Sigmoid colon (tissue), 7 donors: Measurements from ENCODE around the gene CCL3. TPM values are rescaled to one million over a fixed set of nuclear protein-coding genes. Genes with fewer than 3 reads are reported as not detected.
"Not testable (repeated sequence)": the region's sequence is repeated elsewhere in the genome, so short reads cannot be mapped to it uniquely, and the experiment has no call there.

Experiments used
- DNase-seq: peaks from one replicate; pipeline ENCODE4 v3.0.0-alpha.2; 2019
- H3K27ac ChIP-seq, 4 donors: fragments of 200-600 bp; sonication (generic); one replicate each; pipeline ENCODE4 v1.5.1; 2016 to 2019; ENCODE audit warnings: mild to moderate bottlenecking in 1 of 4
- H3K27me3 ChIP-seq, 3 donors: fragments of 200-600 bp; sonication (generic); one replicate each; pipeline ENCODE4 v1.5.1; 2019; ENCODE audit warnings: mild to moderate bottlenecking in 1 of 3
- H3K36me3 ChIP-seq, 4 donors: fragments of 200-600 bp; sonication (generic); one replicate each; pipeline ENCODE4 v1.5.1; 2016 to 2019
- H3K4me1 ChIP-seq, 4 donors: fragments of 200-600 bp; sonication (generic); one replicate each; pipeline ENCODE4 v1.5.1; 2017 to 2019
- H3K4me3 ChIP-seq, 4 donors: fragments of 200-600 bp; sonication (generic); one replicate each; pipeline ENCODE4 v1.5.1; 2017 to 2019; ENCODE audit warnings: mild to moderate bottlenecking in 2 of 4, moderate library complexity in 1 of 4
- H3K9me3 ChIP-seq, 4 donors: fragments of 200-600 bp in 3 of 4; sonication (generic) in 3 of 4; one replicate each; pipeline versions ENCODE4 v1.5.1 to v1.6.1; 2013 to 2019
- CTCF ChIP-seq, 4 experiments: fragments of 450-650 bp in 3 of 4; fragments of 200-600 bp in 1 of 4; IDR thresholded peaks; one replicate each; pipeline ENCODE4 v1.5.1; 2016 to 2019; ENCODE audit warnings: antibody characterized with exemption in 4 of 4, mild to moderate bottlenecking in 3 of 4, moderate library complexity in 2 of 4
- EP300 ChIP-seq, 4 donors: sonication (generic); formaldehyde crosslinking; IDR thresholded peaks; one replicate each; pipeline ENCODE4 v1.6.1; 2017; ENCODE audit warnings: antibody characterized with exemption in 4 of 4
- POLR2A ChIP-seq, 2 donors: fragments of 450-650 bp; IDR thresholded peaks; one replicate each; pipeline ENCODE4 v1.6.1; 2016; ENCODE audit warnings: antibody characterized with exemption in 2 of 2, mild to moderate bottlenecking in 2 of 2, moderate library complexity in 2 of 2
- POLR2AphosphoS5 ChIP-seq, 4 donors: sonication (generic); formaldehyde crosslinking; IDR thresholded peaks; one replicate each; pipeline ENCODE4 v1.6.1; 2017; ENCODE audit warnings: antibody characterized with exemption in 4 of 4
- WGBS, 2 donors: extraction: QIAGEN DNeasy Blood & Tissue Kit; methylation state at CpG; one replicate each; pipeline ENCODE4 v1.1.7; 2013; 5-methylcytosine and 5-hydroxymethylcytosine counted together
- intact Hi-C: fragments of 100-400 bp; cut with DNase I; formaldehyde crosslinking; loops from one replicate; pipeline ENCODE4 v1.15.1; 2023
- polyA plus RNA-seq, 3 donors: library from polyadenylated mRNA; stranded (reverse); fragments of 200-250 nt; gene quantifications; one replicate each; pipeline ENCODE4 v1.2.3, GENCODE V29; 2013
- total RNA-seq, 4 donors: library from RNA; depleted of rRNA; stranded (reverse); fragments of >200 nt; gene quantifications; one replicate each; pipeline ENCODE4 v1.1.0, GENCODE V29; 2016
- donor health status: healthy with polysubstance abuse.
- donor health status: Bipolar disorder and iron deficiency.
- donor health status: healthy.

The CCL3 gene
- total and polyA plus RNA-seq, 7 donors, result 1.2 to 22.4 (median 3.0) TPM; not detected in 1

- no peak for DNase-seq
- Histone ChIP-seq H3K36me3 (no peaks in the 10 kb centered on the region), H3K27ac (no peak overlapping the region), H3K4me1 (no peaks in the 10 kb centered on the region), H3K27me3 (no peaks in the 10 kb centered on the region), H3K4me3 (no peak overlapping the region), H3K9me3 (peaks cover 0 to 15% (median 3%) of the 10 kb centered on the region in 4 donors)
- 86 to 88% methylated on average over 9 of the region's 9 CpGs for WGBS, 2 donors
- no peak for TF ChIP-seq CTCF (IDR thresholded peaks at IDR 0.05)
- no peak for TF ChIP-seq POLR2A (IDR thresholded peaks at IDR 0.05)
- TF ChIP-seq POLR2AphosphoS5 (IDR thresholded peaks at IDR 0.05), result no peak
- intact Hi-C loops, result no loop called here
Observed at GRCh38 chr17:36124879-36125824, 35.2 kb upstream of the CCL3 start.

- no peak for DNase-seq
- Histone ChIP-seq H3K27ac (no peak overlapping the region), H3K27me3 (no peaks in the 10 kb centered on the region), H3K9me3 (peaks cover 0 to 15% (median 3%) of the 10 kb centered on the region in 4 donors), H3K4me3 (no peak overlapping the region), H3K4me1 (no peaks in the 10 kb centered on the region), H3K36me3 (no peaks in the 10 kb centered on the region)
- intact Hi-C loops, result no loop called here
- WGBS, 2 donors, result 84 to 93% methylated on average over 2 of the region's 2 CpGs
- TF ChIP-seq CTCF (IDR thresholded peaks at IDR 0.05) (no peak), POLR2AphosphoS5 (IDR thresholded peaks at IDR 0.05) (no peak), POLR2A (IDR thresholded peaks at IDR 0.05) (no peak), EP300 (IDR thresholded peaks at IDR 0.05) (no peak)
Observed at GRCh38 chr17:36123431-36123830, 33.5 kb upstream of the CCL3 start.

- H3K36me3 ChIP-seq, intact Hi-C loops, H3K4me3 ChIP-seq, H3K4me1 ChIP-seq, DNase-seq, H3K27ac ChIP-seq, H3K27me3 ChIP-seq: not testable (repeated sequence)
- H3K9me3 ChIP-seq, result peaks cover 0 to 13% (median 3%) of the 10 kb centered on the region in 4 donors
- WGBS, 2 donors, result 72 to 79% methylated on average over 6 of the region's 6 CpGs
Observed at GRCh38 chr17:36121099-36121498, 31.2 kb upstream of the CCL3 start.

GRCh38 chr17:36120221-36120620 is 30.3 kb upstream of the CCL3 start:
- DNase-seq, result no peak
- Histone ChIP-seq H3K4me3 (no peak overlapping the region), H3K4me1 (no peaks in the 10 kb centered on the region), H3K27ac (no peak overlapping the region), H3K9me3 (peaks cover 0 to 5% (median under 1%) of the 10 kb centered on the region in 4 donors), H3K36me3 (no peaks in the 10 kb centered on the region), H3K27me3 (no peaks in the 10 kb centered on the region)
- WGBS, 2 donors, result 70 to 84% methylated on average over 3 of the region's 3 CpGs
- intact Hi-C loops, result no loop called here
- TF ChIP-seq POLR2A (IDR thresholded peaks at IDR 0.05), result no peak
- no peak for TF ChIP-seq CTCF (IDR thresholded peaks at IDR 0.05)
- no peak for TF ChIP-seq POLR2AphosphoS5 (IDR thresholded peaks at IDR 0.05)
- TF ChIP-seq EP300 (IDR thresholded peaks at IDR 0.05), result no peak

- TF ChIP-seq POLR2AphosphoS5 (IDR thresholded peaks at IDR 0.05) (no peak), EP300 (IDR thresholded peaks at IDR 0.05) (no peak), CTCF (IDR thresholded peaks at IDR 0.05) (no peak), POLR2A (IDR thresholded peaks at IDR 0.05) (no peak)
- no peak for DNase-seq
- Histone ChIP-seq H3K36me3 (no peaks in the 10 kb centered on the region), H3K9me3 (no peaks in the 10 kb centered on the region), H3K27ac (no peak overlapping the region), H3K4me1 (no peaks in the 10 kb centered on the region), H3K27me3 (no peaks in the 10 kb centered on the region), H3K4me3 (no peak overlapping the region)
- 90 to 92% methylated on average over 12 of the region's 12 CpGs for WGBS, 2 donors
- intact Hi-C loops, result no loop called here
Observed at GRCh38 chr17:36118477-36119353, 28.8 kb upstream of the CCL3 start.
